Forelimb muscle (tissue), 1 donor: ENCODE results near the gene STEAP1B. TPM values are rescaled to one million over a fixed set of nuclear protein-coding genes. Genes with fewer than 3 reads are reported as not detected.
"Not testable (repeated sequence)": the region's sequence is repeated elsewhere in the genome, so short reads cannot be mapped to it uniquely, and the experiment has no call there.

Experiments
- DNase-seq: peaks from one replicate; pipeline ENCODE4 v3.0.0-alpha.2; 2013; ENCODE audit warnings: low read depth
- polyA plus RNA-seq: library from polyadenylated mRNA; unstranded; fragments of 120-200 nt; gene quantifications from one replicate; pipeline ENCODE4 v1.2.1, GENCODE V29; 2013; ENCODE audit not compliant: insufficient read length

STEAP1B gene
- polyA plus RNA-seq, 1 donor = 1.7 TPM

DNA sequence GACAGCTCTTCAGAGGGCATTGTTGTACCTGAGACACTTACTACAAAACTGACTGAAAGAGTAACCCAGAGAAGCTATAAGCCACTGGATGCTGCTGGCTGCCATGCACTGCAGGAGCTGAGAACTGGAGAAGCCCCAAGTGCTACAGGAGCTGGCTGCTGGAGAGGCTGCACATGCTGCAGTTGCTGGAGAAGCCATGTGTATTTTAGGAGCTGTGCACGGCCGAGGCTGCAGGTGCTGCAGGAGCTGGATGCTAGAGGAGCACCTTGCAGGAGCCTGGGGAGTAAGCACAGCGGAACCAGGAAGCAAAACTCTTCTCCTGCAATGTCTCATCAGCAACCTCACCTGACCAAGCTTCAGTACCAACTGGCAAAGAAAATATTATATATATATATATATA lies 45.5 kb downstream of the STEAP1B start:
- no peak for DNase-seq

DNA sequence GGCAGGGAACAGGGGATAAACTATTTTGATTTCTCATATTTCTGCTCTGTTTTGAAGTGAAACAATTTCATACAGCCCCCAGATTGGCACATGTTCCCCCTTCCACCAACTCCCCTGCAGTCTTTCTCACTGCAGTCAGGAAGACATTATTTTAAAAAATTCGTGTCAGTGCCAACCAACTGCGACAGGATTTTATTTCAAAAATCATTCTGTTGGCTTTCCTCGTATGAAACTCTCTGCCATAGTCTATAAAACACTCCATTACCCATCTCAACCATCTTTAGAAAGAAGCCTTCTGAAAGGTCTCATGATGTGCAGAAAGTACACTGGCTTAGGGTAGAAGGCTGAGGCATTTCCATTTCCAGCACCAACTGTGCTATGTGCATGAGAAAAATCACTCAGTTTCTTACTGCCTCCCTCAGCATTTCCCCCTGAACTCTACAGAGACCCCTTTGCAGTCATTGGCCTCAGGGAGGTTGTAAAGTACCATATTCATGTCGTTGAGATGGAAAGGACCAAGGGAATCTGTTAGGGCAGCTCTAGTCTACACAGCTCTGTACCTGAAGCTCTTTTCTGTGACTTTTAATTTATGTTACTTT lies 46.9 kb downstream of the STEAP1B start:
- no peak for DNase-seq

DNA sequence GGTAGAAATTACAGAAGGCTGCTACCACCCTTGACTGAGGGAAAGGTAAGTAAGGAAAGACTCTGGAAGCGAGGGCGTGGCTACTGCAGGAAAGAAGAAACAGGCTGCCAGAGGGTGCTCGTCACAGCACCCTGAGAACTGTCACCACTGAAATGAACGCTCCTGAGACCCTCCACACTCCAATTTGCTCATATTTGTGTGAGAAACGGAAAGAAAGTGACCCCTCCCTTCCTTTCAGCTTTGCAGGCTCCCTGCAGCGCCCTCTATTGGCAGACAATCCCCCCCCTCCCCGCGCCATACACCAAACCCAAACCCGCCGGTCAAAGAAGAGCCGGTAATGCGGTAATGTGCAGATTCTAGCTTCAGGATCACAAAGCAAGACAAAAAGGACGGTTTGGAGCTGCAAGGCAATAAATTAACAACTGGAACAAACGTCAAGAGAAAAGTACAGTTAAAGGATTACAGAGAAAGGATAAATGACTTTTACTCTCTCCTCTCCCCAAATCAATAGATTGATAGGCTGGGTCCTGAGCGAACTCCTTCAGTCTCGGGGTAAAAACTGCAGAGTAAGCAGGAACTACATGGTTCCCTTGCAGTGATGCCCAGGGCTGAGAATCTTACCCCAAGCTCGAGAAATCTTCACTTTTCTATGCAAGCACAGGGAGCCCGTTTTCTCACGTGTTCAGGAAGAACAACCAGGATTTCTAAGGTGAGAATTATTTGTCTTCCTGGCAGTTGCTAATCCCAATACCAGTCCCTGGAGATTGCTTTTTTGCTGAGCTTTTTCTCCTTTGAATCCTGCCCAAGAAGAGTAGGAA lies 47.6 kb downstream of the STEAP1B start:
- no peak for DNase-seq

GRCh38 chr7:22450013-22450412 lies 50.0 kb downstream of the STEAP1B start:
- DNase-seq = not testable (repeated sequence)

- no peak for DNase-seq
Observed at GRCh38 chr7:22447762-22448161, 52.2 kb downstream of the STEAP1B start.

- DNase-seq = no peak
Observed at GRCh38 chr7:22447008-22447407, 53.0 kb downstream of the STEAP1B start.

DNA sequence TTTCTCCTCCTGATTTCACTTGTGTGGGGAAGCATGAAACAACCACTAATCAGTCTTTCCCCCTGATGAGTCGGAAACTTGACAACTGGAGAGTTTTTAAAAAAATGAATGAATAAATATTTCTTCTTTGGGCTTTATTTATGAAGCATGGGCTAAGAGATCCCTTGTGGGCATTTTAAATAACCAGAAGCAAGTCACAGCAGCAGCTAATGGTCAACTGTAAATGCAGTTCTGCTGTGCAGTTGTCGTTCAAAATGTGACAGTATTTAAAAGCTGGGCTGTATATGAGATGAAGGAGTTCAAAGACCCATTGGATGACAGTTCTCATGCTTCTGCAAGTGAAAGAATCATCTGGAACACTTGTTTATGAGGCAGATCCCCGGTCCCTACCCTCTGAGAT lies 54.1 kb downstream of the STEAP1B start:
- no peak for DNase-seq

DNA sequence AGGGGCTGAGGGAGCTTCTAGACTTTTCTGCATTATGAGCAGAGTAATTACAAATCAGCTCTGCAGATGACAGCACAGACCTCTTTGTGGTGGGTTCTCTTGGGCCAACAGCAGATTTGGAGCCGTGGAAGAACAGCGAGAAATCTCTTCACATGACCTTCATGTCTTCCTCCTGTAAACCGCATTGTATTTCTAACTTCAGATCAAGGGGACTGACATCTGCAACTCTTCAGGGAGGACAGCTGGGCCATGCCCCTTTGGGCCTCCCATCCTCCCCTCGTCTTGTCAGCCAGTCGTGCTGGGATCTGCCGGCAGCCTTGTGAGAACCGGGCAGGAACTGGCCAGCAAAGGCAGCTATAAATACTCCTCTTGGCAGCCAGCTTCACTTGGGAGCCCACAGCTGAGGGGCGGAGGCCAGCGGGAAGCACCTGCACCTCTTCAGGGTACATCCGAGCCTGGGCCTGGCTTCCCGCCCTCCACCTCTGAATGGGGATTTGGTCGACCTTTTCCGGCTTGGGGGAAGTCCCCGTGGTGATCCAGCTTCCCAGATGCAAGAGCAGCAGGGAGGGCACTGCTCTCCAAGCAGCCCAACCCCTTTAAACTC lies 54.7 kb downstream of the STEAP1B start:
- DNase-seq = no peak

DNA sequence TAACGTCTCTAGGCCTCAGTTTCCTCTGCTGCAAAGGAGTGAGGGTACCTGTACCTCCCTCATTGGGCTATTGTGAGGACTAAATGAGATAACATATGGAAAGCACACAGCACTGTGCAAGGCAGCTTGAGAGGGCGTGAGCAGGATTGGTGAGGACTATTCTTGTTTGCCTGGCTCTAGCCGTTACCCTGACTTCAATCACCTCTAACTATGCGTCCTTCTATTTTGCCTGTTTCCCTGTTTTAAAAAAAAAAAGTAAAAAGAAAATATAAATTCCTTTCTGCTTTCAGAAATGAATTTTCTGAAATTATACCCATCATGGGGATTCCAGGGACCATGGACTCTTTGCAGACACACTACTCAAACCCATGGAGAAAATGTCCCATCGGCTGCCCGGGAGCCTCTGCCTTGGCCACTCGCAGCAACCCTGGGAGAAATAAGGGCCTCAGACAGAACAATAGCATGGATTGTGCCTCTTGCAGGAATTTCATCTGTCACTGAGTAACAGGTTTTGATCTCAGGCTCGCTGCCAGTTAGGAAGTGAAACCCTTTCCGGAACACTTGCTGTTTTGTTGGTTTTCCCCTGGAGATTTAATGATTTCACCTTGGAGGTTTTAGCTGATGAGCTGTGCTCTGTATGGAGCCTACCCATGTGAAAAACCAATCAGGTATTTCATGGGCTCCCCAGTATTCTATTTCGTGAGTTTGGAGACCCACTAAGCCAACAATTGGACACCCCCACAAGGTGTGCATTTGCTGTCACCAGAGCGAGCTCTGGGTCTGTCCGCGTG lies 55.6 kb downstream of the STEAP1B start:
- no peak for DNase-seq

- DNase-seq = no peak
Observed at GRCh38 chr7:22443370-22444180, 56.4 kb downstream of the STEAP1B start.

DNA sequence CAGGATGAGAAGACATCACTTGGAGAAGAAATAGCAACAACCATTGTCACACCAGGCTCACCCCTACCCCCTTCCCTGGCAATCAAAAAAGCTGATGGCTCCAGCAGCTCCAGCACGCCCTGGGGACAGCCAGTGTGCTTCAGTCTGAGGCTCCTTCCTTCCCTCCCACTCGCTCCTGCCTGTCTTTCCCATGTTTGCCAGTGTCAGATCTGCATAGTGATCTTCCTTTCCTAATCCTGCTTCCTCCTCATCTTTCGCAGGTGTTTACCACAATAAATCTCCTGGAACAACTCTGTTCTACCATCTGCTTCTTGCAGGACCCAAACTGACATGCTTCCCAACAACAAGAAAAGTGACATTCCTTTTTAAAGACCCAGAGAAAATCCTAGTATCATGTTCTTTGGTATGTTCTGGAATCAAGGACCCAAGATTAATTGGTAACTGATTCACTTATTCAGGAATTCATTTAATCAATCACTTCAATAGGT lies 57.1 kb downstream of the STEAP1B start:
- DNase-seq = no peak

DNA sequence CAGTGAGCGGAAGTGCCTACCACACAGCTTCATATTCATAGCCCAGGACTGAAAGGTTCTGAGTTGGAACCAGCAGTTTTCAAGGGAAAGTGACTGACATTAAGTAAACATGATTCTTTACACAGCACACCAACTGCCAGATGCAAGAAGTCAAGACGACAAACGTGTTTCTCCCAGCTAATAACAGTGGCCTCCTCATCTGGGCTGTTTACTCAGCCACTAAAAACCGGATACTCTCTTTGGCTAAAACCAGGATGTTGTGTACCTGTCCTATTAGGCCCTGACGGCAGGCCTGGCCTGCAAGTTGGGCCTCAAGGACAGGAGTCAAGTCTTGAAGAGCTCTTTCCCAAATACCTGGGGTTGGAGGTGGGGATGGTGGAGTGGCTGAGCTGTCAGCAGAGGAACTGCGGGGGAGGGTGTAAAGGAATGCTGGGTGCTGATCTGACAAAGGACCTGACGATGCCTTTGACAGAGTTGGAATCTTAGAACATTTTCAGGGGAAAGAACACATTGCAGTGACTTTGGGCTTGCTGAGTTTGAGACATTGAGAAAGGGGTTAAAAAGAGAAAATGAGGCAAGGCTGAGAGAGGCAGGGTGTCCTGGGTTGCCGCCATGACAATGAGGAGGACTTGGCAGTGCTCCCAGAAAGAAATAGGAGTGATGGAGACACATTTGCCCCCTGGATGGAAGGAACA lies 57.7 kb downstream of the STEAP1B start:
- DNase-seq = no peak

- no peak for DNase-seq
Observed at GRCh38 chr7:22441157-22441556, 58.8 kb downstream of the STEAP1B start.

- no peak for DNase-seq
Observed at GRCh38 chr7:22438994-22439393, 61.0 kb downstream of the STEAP1B start.

DNA sequence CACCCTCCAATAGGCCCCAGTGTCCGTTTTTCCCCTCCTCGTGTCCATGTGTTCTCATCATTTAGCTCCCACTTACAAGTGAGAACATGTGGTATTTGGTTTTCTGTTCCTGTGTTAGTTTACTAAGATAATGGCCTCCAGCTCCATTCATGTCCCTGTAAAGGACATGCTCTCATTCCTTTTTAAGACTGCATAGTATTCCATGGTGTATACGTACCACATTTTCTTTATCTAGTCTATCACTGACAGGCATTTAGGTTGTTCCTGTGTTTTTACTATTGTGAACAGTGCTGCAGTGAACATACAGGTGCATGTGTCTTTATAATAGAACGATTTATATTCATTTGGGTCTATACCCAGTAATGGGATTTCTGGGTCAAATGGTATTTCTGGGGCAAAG lies 63.4 kb downstream of the STEAP1B start:
- not testable (repeated sequence) for DNase-seq

- no peak for DNase-seq
Observed at GRCh38 chr7:22435720-22436119, 64.3 kb downstream of the STEAP1B start.

GRCh38 chr7:22435105-22435504 lies 64.9 kb downstream of the STEAP1B start:
- no peak for DNase-seq

DNA sequence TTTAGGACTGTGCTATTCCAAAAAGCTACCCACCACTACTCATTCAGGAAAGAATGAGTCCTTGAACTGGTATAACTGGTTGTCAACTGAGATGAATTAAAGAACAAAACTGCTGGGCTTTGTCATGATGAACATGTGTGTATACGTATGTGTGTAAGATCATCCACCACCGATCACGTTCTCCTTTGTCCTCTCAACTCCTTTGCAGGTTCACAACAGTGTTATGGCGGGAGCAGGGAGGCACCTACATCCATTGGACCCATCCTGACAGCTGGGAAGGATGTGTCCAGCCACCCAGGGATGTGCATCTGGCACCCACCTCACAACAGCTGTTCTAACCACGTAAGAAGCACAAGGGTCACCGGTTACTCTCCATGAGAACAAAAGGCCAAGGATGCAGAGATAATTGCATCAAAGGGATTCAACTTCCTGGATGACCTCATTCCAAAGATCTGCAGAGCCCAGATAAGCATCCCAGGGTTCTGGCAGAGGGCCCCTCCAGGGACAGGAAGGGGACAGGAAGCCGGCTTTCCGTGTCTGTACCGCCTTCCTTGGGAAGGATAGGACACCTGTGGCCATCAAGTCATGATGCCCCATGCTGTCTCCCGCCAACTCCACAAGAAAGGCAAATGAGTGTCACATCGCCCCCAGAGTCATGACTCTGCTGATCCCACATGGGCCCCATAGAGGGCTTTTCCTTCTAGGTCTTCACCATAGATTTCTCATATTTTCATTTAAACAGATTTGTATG lies 66.1 kb downstream of the STEAP1B start:
- DNase-seq = no peak

DNA sequence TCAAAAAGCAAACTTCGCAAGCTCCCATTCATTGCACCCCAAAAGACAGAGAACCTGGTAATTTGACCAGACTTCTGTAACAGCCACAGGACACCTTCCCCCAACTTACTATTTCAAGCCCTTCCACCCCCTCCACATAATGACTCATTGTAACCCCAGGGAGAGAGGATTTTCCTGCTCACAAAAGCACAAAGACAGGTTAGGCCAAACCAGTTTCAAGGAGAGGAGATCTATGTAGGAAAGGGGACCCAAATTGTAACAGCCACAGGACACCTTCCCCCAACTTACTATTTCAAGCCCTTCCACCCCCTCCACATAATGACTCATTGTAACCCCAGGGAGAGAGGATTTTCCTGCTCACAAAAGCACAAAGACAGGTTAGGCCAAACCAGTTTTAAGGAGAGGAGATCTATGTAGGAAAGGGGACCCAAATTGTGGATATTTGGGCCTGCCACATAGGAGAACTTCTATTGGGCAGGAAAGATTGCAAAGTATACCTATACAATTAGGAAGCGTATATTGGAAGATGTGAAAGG lies 66.8 kb downstream of the STEAP1B start:
- DNase-seq = not testable (repeated sequence)
